Cortex of kidney (tissue), 1 donor: Measurements from ENCODE around the gene BCL2A1.
"Not testable (repeated sequence)": the region's sequence is repeated elsewhere in the genome, so short reads cannot be mapped to it uniquely, and the experiment has no call there.

Experiments
- DNase-seq: peaks from one replicate; lab custom pipeline; 2025; lab: John Stamatoyannopoulos, UW

Gene BCL2A1

GRCh38 chr15:79989183-79989582 lies 18.2 kb upstream of the BCL2A1 start:
- DNase-seq = no peak

DNA sequence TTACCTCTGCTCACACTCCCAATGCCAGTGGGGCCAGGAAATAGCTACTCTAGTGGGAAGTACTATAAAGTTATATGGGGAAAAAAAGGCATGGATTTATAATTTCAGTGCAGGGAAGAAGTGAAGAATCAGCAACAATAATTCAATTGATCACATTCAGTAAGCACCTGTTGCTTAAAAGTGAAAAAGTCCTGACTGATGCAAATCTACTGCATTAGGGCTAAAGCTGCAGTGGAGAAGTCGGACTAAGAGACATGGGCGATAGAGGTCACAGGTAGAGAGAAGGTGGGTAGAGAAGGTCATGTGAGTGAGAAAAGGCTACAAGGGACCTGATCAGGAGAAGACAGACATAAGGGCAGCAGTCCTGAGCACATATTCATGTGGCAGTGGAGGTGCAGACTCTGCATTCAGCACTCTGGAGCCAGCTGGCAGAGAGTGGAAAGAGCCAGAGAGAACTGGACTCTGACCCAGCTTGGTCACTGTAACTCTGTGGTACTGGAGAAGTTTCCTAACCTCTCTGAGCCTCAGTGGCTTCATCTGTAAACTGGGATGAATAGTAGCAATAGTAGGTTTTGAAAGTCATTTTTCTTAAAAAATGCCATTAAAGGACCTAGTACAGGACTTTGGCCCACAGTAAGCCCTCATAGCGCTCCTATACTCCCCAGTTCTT lies 17.6 kb upstream of the BCL2A1 start:
- DNase-seq = no peak

- DNase-seq = no peak
Measured at GRCh38 chr15:79987969-79988368, 17.0 kb upstream of the BCL2A1 start.

GRCh38 chr15:79987569-79987955 lies 16.6 kb upstream of the BCL2A1 start:
- no peak for DNase-seq

DNA sequence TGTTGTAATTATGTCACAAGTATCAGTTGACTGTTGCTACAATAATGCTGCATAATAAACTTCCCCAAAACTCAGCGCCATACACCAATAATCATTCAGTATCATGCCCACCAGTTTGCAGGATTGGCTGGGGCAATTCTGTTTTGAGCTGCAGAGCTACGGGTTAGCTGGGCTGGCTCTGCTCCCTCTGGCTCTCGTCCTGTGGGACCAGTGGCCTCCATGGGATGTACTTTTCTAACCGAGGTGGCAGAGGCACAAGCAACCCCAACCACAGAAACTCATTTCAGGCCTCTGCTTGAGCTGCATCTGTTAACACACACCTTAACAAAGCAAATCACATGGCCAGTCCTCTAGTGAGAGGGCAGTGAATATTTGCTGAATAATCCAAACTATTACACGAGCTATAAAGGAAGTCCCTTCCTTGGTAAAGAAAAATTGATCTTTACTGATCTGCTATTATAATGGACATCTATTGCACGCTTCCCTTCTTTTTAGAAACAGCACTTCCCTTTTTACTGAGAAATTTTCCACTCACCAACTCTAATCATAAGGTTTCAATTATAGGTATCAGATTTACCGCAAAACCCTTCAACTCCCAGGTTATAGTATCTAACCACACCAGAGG lies 10.9 kb upstream of the BCL2A1 start:
- DNase-seq = no peak

- DNase-seq = no peak
Measured at GRCh38 chr15:79978655-79979514, 7.9 kb upstream of the BCL2A1 start.

DNA sequence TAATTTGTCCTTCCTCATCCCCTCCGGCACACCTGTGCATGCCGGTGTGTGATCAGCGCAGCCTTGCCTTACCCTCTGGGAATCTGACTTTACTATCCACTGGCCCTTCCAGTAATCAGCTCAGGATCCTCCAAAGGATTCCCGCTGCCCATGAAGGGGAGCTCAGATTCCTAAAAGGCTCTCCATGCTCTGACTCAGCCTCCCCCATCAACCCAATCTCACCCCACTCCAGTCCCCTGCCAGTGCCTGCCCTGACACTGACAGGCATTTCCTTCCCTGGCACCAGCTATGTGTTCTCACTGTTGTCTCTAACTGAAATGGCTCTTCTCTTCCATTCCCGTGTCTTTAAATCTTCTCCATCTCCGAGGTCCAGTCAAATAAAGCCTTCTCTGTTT lies 7.3 kb upstream of the BCL2A1 start:
- no peak for DNase-seq

DNA sequence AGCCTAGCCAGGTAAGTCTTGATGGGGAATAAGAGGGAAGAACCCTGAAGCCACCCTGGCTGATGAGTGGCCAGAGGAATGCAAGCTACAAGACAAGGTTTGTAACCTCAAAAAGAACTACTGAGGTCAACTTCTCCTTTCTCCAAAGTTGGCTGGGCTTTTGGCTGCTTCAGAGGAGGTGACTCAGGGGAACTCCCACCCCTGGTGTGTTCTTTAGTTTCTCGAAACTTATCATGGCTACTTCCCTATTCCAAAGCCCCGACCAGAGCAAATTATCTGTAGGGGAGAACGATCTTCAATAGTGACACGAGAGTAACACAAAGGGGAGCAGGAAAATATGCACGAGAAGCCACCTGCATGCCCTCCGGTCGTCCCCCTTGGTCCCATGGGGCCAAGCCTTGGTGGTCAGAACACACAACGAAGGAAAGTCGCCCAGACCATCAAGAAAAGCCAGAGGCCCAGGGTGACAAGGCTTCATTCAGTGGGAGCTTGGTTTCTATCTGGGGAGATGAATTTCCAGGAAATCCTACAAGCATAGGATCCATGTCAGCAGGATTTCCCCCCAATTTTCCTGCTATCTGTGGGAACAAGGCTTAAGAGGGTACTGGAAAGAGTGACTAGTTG lies 6.5 kb upstream of the BCL2A1 start:
- no peak for DNase-seq

- no peak for DNase-seq
Measured at GRCh38 chr15:79973456-79974195, 2.6 kb upstream of the BCL2A1 start.

- no peak for DNase-seq
Measured at GRCh38 chr15:79972863-79973262, 1.9 kb upstream of the BCL2A1 start.

- DNase-seq = no peak
Measured at GRCh38 chr15:79970181-79970580, 815 bp downstream of the BCL2A1 start.

GRCh38 chr15:79969146-79969545 lies 1.9 kb downstream of the BCL2A1 start:
- no peak for DNase-seq

- no peak for DNase-seq
Measured at GRCh38 chr15:79967298-79968182, 3.5 kb downstream of the BCL2A1 start.

DNA sequence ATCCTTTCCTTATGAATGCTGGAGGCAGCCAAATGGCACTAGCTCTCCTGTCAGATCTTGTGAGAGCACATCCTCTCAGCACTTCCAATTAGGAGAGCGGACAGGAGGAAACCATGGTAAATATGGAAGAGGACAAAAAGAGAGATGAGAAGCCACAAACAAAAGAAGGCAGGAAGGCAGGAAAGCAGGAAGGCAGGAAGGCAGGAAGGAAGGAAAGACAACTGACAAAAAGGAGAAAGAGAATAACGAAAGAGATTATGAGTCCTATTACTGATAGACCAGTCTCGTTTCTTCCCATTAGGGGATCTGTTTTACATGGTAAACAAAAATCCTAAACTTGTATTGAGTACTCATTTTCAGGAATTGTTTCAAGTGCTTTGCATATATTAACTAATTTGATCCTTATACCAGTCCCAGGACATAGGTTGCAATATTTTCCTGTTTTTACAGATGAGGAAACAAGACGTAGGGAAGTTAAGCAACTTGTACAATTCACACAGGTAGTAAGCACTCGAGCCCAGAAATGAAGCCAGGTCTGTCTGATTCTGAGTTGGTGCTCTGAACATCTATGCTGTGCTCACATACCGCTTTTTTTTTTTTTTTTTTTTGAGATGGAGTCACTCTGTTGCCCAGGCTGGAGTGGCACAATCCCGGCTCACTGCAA lies 4.2 kb downstream of the BCL2A1 start:
- no peak for DNase-seq

GRCh38 chr15:79965846-79966630 lies 5.0 kb downstream of the BCL2A1 start:
- no peak for DNase-seq

DNA sequence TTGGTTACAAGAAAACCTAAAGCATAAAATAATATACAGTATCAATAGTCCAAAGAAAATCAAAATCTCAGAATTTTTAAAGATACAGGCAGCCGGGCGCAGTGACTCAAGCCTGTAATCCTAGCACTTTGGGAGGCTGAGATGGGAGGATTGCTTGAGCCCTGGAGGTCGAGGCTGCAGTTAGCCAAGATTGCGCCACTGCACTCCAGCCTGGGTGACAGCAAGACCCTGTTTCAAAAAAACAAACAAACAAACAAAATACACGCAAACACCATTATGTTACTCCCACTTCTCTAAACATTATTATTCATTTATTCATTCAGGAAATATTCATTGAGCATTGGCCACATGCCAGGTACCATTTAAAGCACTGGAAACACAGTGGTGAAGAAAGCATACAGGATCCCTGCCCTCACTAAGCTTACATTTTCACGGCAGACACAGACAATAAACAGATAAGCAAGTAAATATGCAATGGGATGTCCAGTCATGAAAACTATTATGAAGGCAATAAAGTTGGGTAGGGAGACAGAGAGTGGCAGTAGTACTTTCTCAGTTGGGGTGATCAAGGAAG lies 6.7 kb downstream of the BCL2A1 start:
- DNase-seq = no peak

GRCh38 chr15:79962921-79963320 lies 8.1 kb downstream of the BCL2A1 start:
- not testable (repeated sequence) for DNase-seq

DNA sequence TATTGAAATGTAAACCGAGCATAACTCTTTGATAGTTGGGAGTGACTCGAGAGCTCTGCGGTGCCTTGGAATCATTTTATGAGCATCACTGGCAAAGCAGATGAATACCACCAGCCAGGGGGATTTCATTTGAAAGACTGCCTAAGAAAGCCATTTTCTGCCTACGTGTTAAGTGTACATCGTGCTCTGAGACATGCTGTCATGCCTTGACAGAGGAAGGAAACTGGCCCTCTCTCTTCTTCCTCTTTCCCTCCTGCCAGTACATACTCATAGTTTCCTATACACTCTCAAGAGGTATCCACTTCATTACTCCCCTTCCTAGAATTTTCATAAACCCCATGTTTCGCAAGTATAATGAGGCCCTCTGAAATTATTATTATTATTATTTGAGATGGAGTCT lies 8.8 kb downstream of the BCL2A1 start:
- DNase-seq = no peak
